GM12891 (cell line): ENCODE data around the gene EPAS1.

Experiments
- DNase-seq: peaks from one replicate; pipeline ENCODE4 v3.0.0; 2011; ENCODE audit warnings: low spot score; ENCODE audit not compliant: insufficient read length
- FAIRE-seq: peaks from 2 replicates; lab custom pipeline; 2011; peaks lifted over from hg19 to GRCh38; lab: Jason Lieb, UNC
- PAX5 ChIP-seq: IDR thresholded peaks from 2 replicates; pipeline ENCODE4 v1.6.1; 2011; ENCODE audit warnings: low read length, moderate library complexity, mild to moderate bottlenecking; ENCODE audit not compliant: insufficient read depth, severe bottlenecking
- POLR2A ChIP-seq: IDR thresholded peaks from 2 replicates; pipeline ENCODE4 v1.6.1; 2011; ENCODE audit warnings: low read depth, low read length, control low read depth
- POLR2AphosphoS5 ChIP-seq: IDR thresholded peaks from 2 replicates; pipeline ENCODE4 v1.6.1; 2011; ENCODE audit warnings: low read depth, low read length, control low read depth
- POU2F2 ChIP-seq: IDR thresholded peaks from 2 replicates; pipeline ENCODE4 v1.6.1; 2011; ENCODE audit warnings: low read depth, mild to moderate bottlenecking, control low read depth, low read length, moderate library complexity
- SPI1 ChIP-seq: IDR thresholded peaks from 2 replicates; pipeline ENCODE4 v1.6.1; 2011; ENCODE audit warnings: low read depth, low read length, control low read depth
- TAF1 ChIP-seq: IDR thresholded peaks from 2 replicates; pipeline ENCODE4 v1.6.1; 2011; ENCODE audit warnings: low read depth, low read length, control low read depth

The EPAS1 gene

DNA sequence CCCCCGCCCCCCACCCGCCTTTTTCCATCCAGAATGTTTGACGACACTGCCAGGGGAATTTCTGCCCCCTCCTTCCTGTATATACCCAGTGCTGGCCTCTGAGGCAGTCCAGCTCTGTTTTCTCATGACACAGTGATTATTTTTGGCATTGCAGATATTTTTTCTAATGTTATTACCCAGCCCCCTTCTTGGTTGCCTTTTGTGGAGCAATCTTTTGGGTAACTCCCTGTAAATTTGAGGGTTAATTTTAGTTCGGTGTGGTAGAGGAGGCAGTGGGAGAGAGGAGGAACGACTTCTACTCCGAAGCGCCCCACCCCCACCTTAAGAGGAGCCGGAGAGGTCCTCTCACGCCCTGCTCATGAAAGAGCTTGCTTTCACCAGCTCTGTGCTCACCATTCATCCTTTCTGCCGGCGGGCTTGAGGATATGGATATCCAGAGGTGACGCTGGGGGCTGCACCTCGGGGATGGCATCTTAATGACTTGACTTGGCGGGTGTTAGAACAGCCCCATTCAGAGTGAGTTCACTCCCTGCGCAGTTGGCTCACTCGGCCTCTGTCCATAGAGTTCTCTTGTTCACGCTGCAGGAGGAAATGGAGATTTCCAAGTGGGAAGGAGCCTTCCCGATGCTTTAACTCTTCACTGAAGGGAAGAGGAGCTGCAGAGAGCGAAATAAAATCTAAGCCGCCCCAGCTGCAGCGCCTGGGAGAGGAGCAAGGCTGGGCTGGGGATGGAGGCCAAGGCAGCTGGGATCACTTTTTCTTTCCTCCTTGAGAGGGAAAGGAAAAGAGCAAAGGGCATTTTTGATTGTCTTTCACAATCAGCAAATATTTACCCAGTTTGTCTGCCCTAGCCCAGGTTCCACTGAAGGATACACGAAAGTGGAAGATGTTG is 38.4 kb downstream of the EPAS1 start:
- DNase-seq = no peak
- TF ChIP-seq PAX5 (no peak), TAF1 (no peak), SPI1 (no peak), POLR2A (no peak), POU2F2 (no peak), POLR2AphosphoS5 (no peak)

DNA sequence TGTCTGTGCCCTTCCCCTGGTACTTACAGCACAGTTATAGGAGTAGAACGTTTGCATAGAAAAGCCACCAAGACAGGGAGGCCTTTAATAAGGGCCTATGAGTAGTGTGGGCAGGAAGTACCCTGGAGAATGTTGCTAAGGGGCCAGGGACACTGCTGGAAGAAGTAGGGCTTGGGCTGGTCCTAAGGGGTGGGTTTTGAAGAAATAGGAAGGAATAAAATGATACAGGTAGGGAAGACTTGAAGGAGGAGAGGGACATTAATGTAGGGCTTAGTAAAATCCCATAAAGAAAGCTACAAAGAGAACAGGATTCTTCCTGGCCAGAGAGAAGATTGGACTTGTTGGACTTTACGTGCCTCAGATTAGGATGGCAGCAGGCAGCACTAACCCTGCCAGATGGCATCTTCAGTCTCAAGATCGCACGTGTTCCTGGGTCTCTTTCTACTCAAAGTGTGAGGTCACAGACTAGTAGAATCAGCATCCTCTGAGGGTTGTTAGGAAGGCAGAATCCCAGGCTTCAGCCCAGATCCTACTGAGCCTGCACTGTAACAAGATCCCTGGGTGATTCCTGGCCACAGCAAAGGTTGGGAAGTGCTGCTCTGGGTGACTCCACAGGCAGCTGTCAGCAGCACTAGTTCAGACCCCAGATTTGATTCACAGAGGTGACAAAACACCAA is 39.2 kb downstream of the EPAS1 start:
- DNase-seq = no peak
- TF ChIP-seq POU2F2 (no peak), TAF1 (no peak), POLR2AphosphoS5 (no peak), POLR2A (no peak), PAX5 (no peak), SPI1 (no peak)
- no peak for FAIRE-seq

More for the DNA sequence above, 38.4 kb downstream of the EPAS1 start:
- FAIRE-seq = no peak

GRCh38 chr2:46337208-46337994 is 40.2 kb downstream of the EPAS1 start:
- no peak for FAIRE-seq
- TF ChIP-seq PAX5 = no peak
- TF ChIP-seq TAF1 = no peak
- no peak for TF ChIP-seq POLR2AphosphoS5
- no peak for TF ChIP-seq POLR2A
- no peak for TF ChIP-seq POU2F2
- no peak for TF ChIP-seq SPI1
- no peak for DNase-seq

GRCh38 chr2:46338674-46339073 is 41.5 kb downstream of the EPAS1 start:
- TF ChIP-seq PAX5 = no peak
- no peak for TF ChIP-seq SPI1
- no peak for TF ChIP-seq POU2F2
- no peak for TF ChIP-seq POLR2A
- TF ChIP-seq POLR2AphosphoS5 = no peak
- no peak for TF ChIP-seq TAF1
- DNase-seq = no peak
- no peak for FAIRE-seq

- DNase-seq (no peak), FAIRE-seq (no peak)
- TF ChIP-seq PAX5 (no peak), POLR2AphosphoS5 (no peak), POU2F2 (no peak), TAF1 (no peak), SPI1 (no peak), POLR2A (no peak)
These were observed 42.0 kb downstream of the EPAS1 start for GRCh38 chr2:46339200-46339599.

DNA sequence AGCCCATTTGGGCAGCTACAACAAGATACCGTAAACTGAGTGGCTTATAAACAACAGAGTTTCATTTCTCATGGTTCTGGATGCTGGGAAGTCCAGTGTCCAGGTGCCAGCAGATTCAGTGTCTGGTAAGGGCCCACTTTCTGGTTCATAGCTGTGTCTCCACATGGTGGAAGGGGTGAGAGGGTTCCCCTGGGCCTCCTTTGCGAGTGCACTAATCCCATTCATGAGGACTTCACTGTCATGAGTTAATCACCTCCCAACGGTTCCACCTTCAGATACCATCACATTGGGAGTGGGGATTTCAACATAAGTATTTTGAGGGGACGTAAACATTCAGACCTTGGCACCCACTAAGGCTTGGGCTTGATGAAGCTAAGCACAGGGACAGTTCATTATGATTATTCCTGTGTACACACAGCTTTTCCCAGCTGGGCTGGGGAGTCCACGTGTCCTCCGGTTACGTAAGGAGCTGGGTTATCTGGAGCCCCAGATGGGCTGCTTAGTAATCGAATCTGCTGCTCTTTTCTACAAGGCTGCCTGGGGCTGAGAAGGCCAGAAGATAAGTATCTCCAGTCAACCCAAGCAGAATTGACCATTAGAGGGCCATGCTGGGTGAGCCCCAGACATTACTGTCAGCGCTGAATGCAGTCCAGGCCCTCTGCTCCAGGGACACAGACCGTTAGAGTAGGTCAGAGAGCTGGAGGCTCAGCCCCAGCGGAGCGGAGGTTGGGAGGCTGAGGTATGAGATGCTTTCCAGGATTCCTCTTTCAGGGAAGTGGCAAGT is 42.7 kb downstream of the EPAS1 start:
- TF ChIP-seq SPI1 (no peak), TAF1 (no peak), POLR2A (no peak), PAX5 (no peak), POU2F2 (no peak), POLR2AphosphoS5 (no peak)
- FAIRE-seq = no peak
- DNase-seq = no peak

DNA sequence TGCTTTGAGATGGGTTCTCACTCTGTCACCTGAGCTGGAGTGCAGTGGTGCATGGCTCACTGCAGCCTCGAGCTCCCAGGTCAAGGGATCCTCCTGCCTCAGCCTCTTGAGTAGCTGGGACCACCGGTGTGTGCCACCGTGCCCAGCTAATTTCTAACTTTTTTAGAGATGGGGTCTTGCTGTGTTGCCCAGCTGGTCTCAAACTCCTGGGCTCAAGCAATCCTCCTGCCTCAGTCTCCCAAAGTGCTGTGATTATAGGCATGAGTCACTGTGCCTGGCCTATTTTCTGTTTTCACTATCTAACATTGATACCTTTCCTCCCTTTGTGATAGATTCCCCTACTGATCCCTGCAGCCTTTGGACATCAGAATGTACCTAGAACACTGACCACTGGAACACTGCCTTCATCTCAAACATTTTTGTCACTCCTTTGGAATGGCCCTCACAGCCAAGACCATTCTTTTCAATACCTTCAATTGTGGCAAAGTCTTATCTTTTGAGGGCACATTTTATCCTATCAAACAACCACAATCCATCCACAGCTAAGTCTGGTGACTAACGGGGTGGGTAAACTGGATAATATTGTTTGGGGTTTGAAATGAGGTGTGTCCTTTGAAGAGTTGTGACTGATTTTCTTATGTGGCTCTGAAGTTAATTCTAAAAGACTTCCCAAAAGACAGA is 43.7 kb downstream of the EPAS1 start:
- no peak for TF ChIP-seq POLR2A
- no peak for TF ChIP-seq POU2F2
- TF ChIP-seq PAX5 = no peak
- no peak for TF ChIP-seq TAF1
- no peak for TF ChIP-seq POLR2AphosphoS5
- no peak for TF ChIP-seq SPI1
- no peak for DNase-seq
- FAIRE-seq = no peak
